Bone marrow (tissue), 2 donors: ENCODE results near the gene FAM177B.

Experiments used
- DNase-seq, 2 donors: peaks; one replicate each; lab custom pipeline; 2025; lab: John Stamatoyannopoulos, UW

FAM177B gene

DNA sequence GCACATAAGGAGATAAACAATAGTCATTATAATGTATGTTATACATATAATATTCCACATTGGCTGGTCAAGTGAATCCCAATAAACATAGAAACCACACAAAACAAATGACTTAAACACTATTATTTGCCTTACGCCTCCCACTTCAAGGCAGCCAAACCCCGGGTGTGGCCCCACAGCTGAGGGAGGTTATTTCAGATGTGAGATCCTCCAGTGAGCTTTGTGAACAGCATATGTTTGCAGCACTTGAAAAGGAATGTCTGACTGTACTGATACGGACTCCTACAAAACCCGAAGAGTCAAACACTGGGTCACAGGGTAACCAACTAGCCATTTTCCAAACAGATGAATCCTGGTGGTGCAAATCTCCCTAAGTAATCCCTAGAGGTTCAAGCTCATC is 50.7 kb downstream of the FAM177B start:
- DNase-seq, result no peak

DNA sequence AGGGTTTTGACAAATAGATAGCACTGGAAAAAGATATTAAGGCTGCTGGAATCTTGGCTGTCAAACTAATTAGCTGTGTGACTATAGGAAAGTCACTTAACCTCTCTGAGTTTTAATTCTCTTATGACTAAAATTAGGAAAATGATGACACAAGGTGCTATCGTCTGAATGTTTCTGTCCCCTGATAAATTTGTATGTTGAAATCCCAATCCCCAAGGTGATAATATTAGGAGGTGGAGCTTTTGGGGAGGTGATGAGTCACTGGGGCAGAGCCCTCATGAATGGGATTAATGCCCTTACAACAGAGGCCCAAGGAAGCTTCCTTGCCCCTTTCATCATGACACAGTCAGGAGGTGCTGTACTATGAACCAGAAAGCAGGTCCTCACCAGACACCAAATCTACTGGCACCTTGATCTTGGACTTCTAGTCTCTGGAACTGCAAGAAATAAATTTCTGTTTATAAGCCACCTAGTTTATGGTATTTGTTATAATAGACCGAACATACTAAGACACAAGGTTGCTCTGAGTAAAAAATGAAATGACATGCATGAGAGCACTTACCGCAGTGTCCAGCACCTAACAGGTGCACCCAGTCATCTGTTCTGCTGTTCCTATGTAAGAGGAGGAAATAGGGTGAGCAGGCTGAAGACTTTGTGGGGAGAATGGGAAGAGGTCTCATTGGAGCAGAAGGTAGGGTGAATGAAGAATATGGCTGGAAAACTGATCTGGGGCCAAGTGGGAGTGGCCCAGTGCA is 51.6 kb downstream of the FAM177B start:
- no peak for DNase-seq

DNA sequence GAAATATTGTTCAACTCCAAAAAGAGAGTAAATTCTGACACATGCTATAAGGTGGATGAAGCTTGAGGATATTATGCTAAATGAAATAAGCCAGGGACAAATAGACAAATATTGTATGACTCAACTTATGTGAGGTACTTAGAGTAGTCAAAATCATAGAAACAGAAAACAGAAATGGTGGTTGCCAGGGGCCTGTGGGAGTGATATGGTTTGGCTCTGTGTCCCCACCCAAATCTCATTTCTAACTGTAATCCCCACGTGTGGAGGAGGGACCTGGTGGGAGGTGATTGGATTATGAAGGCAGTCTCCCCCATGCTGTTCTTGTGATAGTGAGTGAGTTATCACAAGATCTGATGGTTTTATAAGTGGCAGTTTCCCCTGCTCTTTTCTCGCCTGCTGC is 53.1 kb downstream of the FAM177B start:
- DNase-seq, result no peak

DNA sequence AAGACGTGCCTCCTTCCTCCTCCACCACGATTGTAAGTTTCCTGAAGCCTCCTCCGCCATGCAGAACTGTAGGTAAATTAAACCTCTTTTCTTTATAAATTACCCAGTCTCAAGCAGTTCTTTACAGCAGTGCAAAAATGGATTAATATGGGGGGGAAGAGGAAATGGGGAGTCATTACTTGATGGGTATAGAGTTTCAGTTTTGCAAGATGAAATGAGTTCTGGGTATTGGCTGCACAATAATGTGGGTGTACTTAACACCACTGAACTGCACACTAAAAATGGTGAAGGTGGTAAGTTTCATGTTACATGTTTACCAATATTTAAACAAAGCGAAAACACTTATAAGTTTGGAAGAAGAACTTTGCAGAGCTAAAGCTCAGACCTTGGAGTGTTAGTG is 53.5 kb downstream of the FAM177B start:
- no peak for DNase-seq

DNA sequence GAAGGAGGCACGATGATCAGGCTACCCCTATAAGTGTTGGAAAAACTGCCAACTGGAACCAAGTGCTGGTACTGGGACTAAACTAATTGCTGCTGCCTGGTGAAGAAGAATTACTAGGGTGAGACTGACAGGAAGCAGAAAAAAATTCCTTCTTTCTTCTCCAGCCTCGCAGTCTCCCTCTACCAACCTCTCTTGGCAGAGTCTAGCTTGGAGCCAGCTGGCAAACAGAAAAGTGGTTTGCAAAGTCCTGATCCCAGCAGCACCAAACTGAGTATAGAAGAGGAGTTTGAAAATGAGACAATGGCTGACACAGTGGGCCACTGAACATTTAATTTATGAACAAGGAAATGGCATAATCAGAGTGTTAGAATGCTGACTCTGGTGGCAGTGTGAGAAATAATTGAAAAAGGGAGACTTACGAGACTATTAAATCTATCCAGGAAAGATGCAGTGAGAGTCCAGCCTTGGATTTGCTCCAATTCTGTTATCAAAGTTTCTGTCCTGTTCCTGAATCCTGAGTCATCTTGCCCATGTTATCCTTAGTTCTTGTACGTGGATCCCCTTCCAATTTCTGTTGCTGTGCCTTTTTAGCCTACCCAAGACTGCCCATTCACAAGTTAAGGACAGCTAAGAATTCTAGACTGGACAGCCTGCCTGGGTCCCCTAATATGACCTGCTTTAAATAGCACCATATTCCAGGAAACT is 54.2 kb downstream of the FAM177B start:
- DNase-seq, result no peak

DNA sequence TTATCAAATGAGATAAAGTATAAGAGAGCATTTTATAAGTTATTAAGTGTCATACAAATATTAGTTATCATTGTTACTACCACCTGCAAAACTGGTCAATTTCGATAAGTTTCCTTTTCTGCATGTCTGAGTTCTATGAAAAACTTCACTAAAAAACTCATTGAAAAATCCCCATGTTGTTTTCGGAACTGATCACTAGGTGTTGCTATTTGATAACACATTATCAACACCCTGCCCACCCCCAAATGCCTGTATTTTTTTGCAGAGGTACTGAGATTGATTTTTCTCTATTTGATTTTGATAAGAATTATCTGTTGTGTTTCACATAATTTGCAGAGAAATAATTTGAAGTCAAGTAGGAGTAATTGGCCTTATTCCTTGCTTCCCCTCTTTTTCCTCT is 55.7 kb downstream of the FAM177B start:
- DNase-seq, result no peak

DNA sequence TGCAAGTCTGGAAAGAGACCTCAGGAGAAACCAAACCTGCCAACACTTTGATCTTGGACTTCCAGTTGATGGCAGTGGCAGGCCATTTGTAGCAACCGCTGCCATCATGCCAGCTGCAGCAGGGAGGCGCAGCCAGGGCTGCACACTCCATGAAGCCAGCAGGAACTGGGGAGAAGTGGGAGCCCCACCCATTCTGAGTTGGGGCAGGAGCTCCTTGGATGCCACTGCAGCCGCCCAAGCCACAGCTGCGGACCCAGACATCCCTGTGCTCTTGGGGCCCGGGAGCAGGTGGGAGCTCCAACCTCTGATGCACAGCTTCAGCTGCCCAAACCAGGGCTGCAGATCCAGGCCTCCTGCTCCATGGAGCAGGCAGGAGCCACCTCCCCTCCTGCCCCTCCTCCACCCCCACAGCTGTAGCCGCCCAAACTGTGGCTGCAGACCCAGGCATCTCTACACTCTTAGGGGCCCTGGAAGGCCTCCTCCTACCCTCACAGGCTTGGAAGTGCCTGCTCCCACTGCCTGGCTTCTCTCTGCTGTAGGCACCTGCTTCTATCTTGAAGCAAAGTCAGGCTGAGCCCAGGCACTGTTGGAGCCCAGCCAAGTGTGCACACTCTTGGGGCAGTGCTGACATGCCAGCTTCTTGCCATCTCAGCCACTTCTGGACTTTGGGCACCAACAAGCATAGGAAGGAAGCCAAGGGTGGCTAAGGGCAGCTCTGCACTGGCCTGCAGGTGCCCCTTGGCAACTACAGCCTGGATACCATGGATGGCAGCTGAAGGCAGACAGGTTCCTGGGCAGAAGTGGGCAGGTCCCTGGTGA is 57.9 kb downstream of the FAM177B start:
- DNase-seq, result no peak

DNA sequence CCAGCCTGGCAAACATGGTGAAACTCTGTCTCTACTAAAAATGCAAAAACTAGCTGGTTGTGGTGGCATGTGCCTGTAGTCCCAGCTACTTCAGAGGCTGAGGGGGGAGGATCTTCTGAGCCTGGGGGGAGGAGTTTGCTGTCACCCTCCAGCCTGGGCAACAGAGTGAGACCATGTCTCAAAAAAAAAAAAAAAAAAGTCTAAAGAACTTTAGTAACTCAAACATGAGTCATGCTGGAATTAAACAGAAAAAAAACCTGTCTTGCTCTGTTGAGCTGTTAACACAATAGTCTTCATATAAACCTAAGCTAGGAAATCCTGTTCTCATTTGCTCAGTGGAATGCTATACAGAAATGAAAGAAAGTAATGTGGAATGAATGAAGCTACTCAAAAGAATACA is 61.1 kb downstream of the FAM177B start:
- no peak for DNase-seq

DNA sequence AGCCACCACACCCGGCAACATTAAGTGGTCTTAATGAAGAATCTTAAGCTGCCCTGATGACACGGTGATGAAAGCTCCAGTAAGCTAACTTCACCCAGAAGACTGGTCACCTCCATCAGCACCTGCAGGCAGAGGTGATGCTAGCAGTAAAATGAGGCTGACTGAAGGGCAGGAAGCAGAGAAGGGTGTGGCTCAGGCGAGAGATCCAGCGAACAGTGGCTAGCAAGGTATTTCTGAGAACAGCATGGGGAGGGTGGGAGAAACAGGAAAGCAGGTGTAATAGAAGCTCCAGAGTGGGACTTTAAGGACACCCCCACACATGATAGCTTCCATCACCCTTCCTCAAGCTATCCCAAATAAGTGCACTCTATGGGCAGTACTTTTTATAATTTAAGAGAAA is 62.0 kb downstream of the FAM177B start:
- no peak for DNase-seq
